ENCODE results near the gene HSPB9. TPM values are rescaled to one million over a fixed set of nuclear protein-coding genes. Genes with fewer than 3 reads are reported as not detected.

HSPB9 gene
- total and polyA plus RNA-seq, 2 of the 8 experiments (the other 6 are each of a cell fraction or from before 2014, with no cell fraction given): 0.27 to 0.30 TPM

- 61% methylated on average over 8 of the region's 8 CpGs; no CpG with 5 or more reads in 1 of the 2 experiments for WGBS, 2 experiments (ENCODE audit: extremely low coverage in 1 of 2, insufficient coverage in 1 of 2, insufficient read length in 1 of 2, insufficient replicate concordance in 2 of 2, low coverage in 1 of 2, low lambda C conversion rate in 2 of 2, missing lambda C conversion rate in 1 of 2)
- no peak overlapping the region for H2AK5ac ChIP-seq (ENCODE audit: low read depth, low read length)
- H3K23me2 ChIP-seq (ENCODE audit: low read depth, low read length): no peaks in the 10 kb centered on the region
- no peak overlapping the region for H2BK15ac ChIP-seq (ENCODE audit: low read length)
- H2BK20ac ChIP-seq (ENCODE audit: low read length): no peak overlapping the region; the same call in 1 of the 2 replicates
- H3K4me1 ChIP-seq (replicated peaks in 1 of 4; ENCODE audit: control insufficient read depth in 3 of 4, insufficient read depth in 4 of 4, low read length in 3 of 4): no peaks in the 10 kb centered on the region; a peak in 2 of 7 replicates
- no peak overlapping the region for H2BK5ac ChIP-seq (ENCODE audit: low read depth, low read length)
- H3K18ac ChIP-seq (ENCODE audit: extremely low read depth, low read length): no peak overlapping the region
- peak in 1 of 2 experiments; percentile 94 for DNase-seq (ENCODE audit: low read depth in 1 of 2, low spot score in 2 of 2)
- no peak overlapping the region for H3K27ac ChIP-seq (ENCODE audit: low read depth, low read length)
- H2BK12ac ChIP-seq (ENCODE audit: low read depth, low read length): no peak overlapping the region
- H3K56ac ChIP-seq (replicated peaks; ENCODE audit: insufficient read length, low read depth, low read length): no peak overlapping the region
- H2AFZ ChIP-seq (ENCODE audit: low read length): no peak overlapping the region
- no peaks in the 10 kb centered on the region for H3K79me1 ChIP-seq (ENCODE audit: low read depth, low read length)
- H3K4me2 ChIP-seq (ENCODE audit: insufficient read depth in 1 of 2, low read depth in 2 of 2, low read length in 2 of 2): no peak overlapping the region
- no peaks in the 10 kb centered on the region for H3K9me3 ChIP-seq (ENCODE audit: insufficient read depth in 2 of 2, low read depth in 1 of 2, low read length in 1 of 2)
- no peak overlapping the region for H3K4me3 ChIP-seq (ENCODE audit: extremely low read depth in 1 of 4, insufficient read depth in 2 of 4, low read depth in 3 of 4, low read length in 4 of 4)
- H3K14ac ChIP-seq (ENCODE audit: insufficient read length): no peak overlapping the region
- peak overlapping the region; percentile 87; the same call in 1 of the 2 replicates for H4K8ac ChIP-seq (ENCODE audit: extremely low read depth, insufficient read depth, low read length)
- no peak overlapping the region for H2BK120ac ChIP-seq (replicated peaks; ENCODE audit: low read depth, low read length)
- H3K9ac ChIP-seq (replicated peaks in 1 of 4; ENCODE audit: extremely low read depth in 1 of 4, low read depth in 3 of 4, low read length in 3 of 4): no peak overlapping the region
- no peak overlapping the region for H3K4ac ChIP-seq (replicated peaks; ENCODE audit: insufficient read length, low read depth, low read length)
- H3K27me3 ChIP-seq (replicated peaks in 1 of 4; ENCODE audit: control insufficient read depth in 3 of 4, extremely low read depth in 1 of 4, insufficient read depth in 3 of 4, low read length in 3 of 4): no peaks in the 10 kb centered on the region
- ChIA-PET CTCF (ENCODE audit: partially characterized antibody) (interaction anchor here (1.0 to 3.9 kb wide), 25 partner anchors 8 to 146 kb away, joined by 3 to 34 read pairs (median 6); partner anchors contain the start of genes DHX58, HSPB9 and KCNH4), POLR2A (ENCODE audit: partially characterized antibody) (interaction anchor here (0.7 to 1.0 kb wide), 2 partner anchors 9 to 42 kb away, joined by 3 read pairs; partner anchors contain the start of gene KAT2A)
- no peaks in the 10 kb centered on the region for H4K20me1 ChIP-seq (replicated peaks in 1 of 2; ENCODE audit: control insufficient read depth in 1 of 2, insufficient read depth in 2 of 2, low read length in 2 of 2)
- no peak overlapping the region for H4K5ac ChIP-seq (ENCODE audit: insufficient read length, low read depth, low read length)
- no peaks in the 10 kb centered on the region for H3K79me2 ChIP-seq (ENCODE audit: control insufficient read depth in 1 of 2, insufficient read depth in 2 of 2, low read length in 2 of 2)
- peak; percentile 79 for FAIRE-seq
- no peak overlapping the region for H3K23ac ChIP-seq (ENCODE audit: insufficient read length)
- no peak overlapping the region for H4K91ac ChIP-seq (replicated peaks; ENCODE audit: insufficient read length, low read length)
- H3K36me3 ChIP-seq (ENCODE audit: control insufficient read depth in 2 of 4, insufficient read depth in 4 of 4, low read length in 3 of 4): no peaks in the 10 kb centered on the region
- TF ChIP-seq FOSL1 (IDR thresholded peaks at IDR 0.05; ENCODE audit: insufficient read depth, low read depth, low read length) (no peak), POLR2A (IDR thresholded peaks at IDR 0.05; ENCODE audit: control extremely low read depth in 1 of 2, low read depth in 2 of 2, low read length in 2 of 2) (no peak), GABPA (IDR thresholded peaks at IDR 0.05; ENCODE audit: borderline replicate concordance, insufficient read depth, low read length) (peak; percentile 46; the same call in 1 of the 2 replicates), RNF2 (IDR thresholded peaks at IDR 0.05; ENCODE audit: borderline replicate concordance, low read depth, low read length, missing control alignments, poor library complexity, severe bottlenecking) (no peak), RBBP5 (IDR thresholded peaks at IDR 0.05; ENCODE audit: borderline replicate concordance, low read depth, low read length) (no peak), CTBP2 (IDR thresholded peaks at IDR 0.05; ENCODE audit: borderline replicate concordance, insufficient read depth, insufficient read length, low read length) (peak; percentile 56), NANOG (IDR thresholded peaks at IDR 0.05; ENCODE audit: insufficient read depth, low read depth, low read length, poor library complexity, severe bottlenecking) (no peak), RFX5 (IDR thresholded peaks at IDR 0.05; ENCODE audit: borderline replicate concordance, low read depth, low read length) (no peak), SP4 (IDR thresholded peaks at IDR 0.05; ENCODE audit: low read length) (no peak), YY1 (IDR thresholded peaks at IDR 0.05; ENCODE audit: low read depth, low read length) (peak; percentile 59; the same call in 1 of the 2 replicates), SIX5 (IDR thresholded peaks at IDR 0.05; ENCODE audit: low read depth, low read length) (no peak), TAF7 (optimal IDR thresholded peaks at IDR 0.05; ENCODE audit: borderline replicate concordance, low read depth, low read length) (no peak), SUZ12 (IDR thresholded peaks at IDR 0.05; ENCODE audit: low read length) (no peak)
These were observed 40.5 kb downstream of the HSPB9 start for GRCh38 chr17:42163113-42163512.

Measured in H1 (cell line).